ENCODE results near the gene ARL4D.
"Not testable (repeated sequence)": the region's sequence is repeated elsewhere in the genome, so short reads cannot be mapped to it uniquely, and the experiment has no call there.

ARL4D gene

DNA sequence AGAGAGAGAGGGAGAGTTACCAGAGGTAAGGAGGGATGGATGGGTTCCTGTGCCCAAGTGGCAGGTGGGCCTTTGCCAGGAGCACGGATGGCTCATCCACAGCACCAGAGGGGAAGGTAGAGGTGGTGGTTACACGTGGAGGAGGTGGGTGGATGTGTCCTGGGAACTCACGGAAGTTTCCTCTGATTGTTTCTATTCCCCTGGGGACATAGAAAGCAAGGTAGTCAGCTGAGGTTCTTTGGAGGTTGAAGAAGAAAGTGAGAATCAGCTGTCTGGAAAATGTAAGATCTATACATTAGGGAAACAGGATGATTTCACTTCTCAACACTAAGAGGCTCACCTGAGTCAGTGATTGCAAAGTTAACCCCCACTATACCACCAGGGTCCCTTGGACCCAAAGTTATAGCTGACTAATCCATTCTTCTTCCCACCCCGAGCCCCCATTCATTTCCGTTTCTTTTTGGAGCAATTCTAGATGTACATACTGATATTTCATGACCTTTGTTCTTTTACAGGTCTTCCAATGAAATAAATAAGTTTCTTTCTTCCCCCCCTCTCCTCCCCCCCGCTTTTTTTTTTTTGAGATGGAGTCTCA is 27.5 kb upstream of the ARL4D start:
- no peak overlapping the region for H2AK5ac ChIP-seq (ENCODE audit: low read length)
- WGBS (ENCODE audit: extremely low coverage, insufficient coverage, insufficient read length): no CpG with 5 or more reads among the region's 6 CpGs
- H3K27ac ChIP-seq (ENCODE audit: low read depth, low read length): no peak overlapping the region
- H4K12ac ChIP-seq (ENCODE audit: low read depth, low read length): no peak overlapping the region
- H3K4me3 ChIP-seq (ENCODE audit: low read depth, low read length): no peak overlapping the region
- H3K4ac ChIP-seq (ENCODE audit: low read depth, low read length): no peak overlapping the region
- H3K14ac ChIP-seq (ENCODE audit: low read length): no peak overlapping the region
- H3K9me3 ChIP-seq (ENCODE audit: insufficient read depth, low read depth, low read length): peaks cover 2% of the 10 kb centered on the region
- no peak overlapping the region for H2BK5ac ChIP-seq (ENCODE audit: low read depth, low read length, poor library complexity)
- peaks cover 11% of the 10 kb centered on the region for H3K79me1 ChIP-seq (ENCODE audit: low read length)
- no peak overlapping the region for H3K23ac ChIP-seq (ENCODE audit: low read length)
- H3K36me3 ChIP-seq (ENCODE audit: control insufficient read depth in 1 of 2, insufficient read depth in 2 of 2, low read length in 2 of 2): no peaks in the 10 kb centered on the region
- H3K18ac ChIP-seq (ENCODE audit: low read length): no peak overlapping the region
- H2BK120ac ChIP-seq (ENCODE audit: insufficient read depth, low read length, poor library complexity): no peak overlapping the region
- no peak overlapping the region for H4K8ac ChIP-seq (ENCODE audit: low read depth, low read length)
- peak overlapping the region; percentile 29 for H3K9ac ChIP-seq (ENCODE audit: low read length)
- peaks cover 8 to 13% of the 10 kb centered on the region in 2 experiments for H3K4me1 ChIP-seq (ENCODE audit: control insufficient read depth in 1 of 2, insufficient read depth in 2 of 2, low read length in 2 of 2)
- no peaks in the 10 kb centered on the region for H3K27me3 ChIP-seq (ENCODE audit: insufficient read depth, low read length)
- DNase-seq: no peak
- H2AFZ ChIP-seq (ENCODE audit: insufficient read depth, low read length, poor library complexity): no peak overlapping the region
- no peak overlapping the region for H3K4me2 ChIP-seq (ENCODE audit: low read length)
- peaks cover 4% of the 10 kb centered on the region for H3K79me2 ChIP-seq (ENCODE audit: control insufficient read depth, insufficient read depth, low read length, poor library complexity)
- no peak overlapping the region for H2BK12ac ChIP-seq (ENCODE audit: low read length)
- H4K91ac ChIP-seq (ENCODE audit: low read depth, low read length): no peak overlapping the region

DNA sequence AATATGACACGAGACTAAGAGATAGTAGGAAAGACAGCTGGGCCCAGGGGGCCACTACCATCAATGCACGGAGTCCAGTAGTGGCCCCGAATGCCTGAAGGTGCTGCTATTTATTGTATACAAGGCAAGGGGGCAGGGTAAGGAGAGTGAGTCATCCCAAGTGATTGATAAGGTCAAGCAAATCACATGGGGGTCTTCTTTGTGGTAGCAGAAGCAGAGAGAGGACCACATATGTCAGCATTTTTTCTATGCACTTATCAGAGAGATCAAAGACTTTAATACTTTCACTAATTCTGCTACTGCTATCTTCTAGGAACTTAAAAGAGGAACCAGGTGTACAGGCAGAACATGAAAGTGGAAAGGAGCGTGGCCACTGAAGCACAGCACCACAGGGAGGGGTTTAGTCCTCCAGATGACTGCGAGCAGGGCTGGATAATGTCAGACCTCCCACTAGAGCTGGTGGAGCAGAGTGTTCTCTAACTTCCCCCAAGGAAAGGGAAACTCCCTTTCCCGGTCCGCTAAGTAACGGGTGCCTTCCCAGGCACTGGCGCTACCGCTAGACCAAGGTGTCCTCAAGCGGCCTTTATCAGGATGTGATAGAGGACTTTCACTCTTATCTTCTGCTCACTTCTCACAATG is 26.4 kb upstream of the ARL4D start:
- no CpG with 5 or more reads among the region's 11 CpGs for WGBS (ENCODE audit: extremely low coverage, insufficient coverage, insufficient read length)

DNA sequence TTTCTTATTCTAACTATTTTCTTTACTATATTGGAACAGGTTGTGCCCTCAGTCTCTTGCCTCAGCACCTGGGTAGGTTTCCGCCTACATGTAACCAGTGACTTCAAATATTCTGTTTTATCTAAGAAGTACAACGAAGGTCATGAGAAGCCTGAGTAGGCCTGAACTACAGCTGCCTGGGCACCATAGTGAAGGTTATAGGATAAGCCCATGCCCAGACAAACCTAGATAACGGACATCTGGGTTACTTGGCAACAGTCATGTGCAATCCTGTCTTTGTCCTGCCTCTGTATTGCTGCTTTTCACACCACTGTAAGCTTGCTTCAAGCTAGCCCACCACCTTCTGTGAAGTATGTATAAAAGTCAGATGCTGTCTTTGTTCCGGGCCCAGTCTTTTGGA is 25.4 kb upstream of the ARL4D start:
- Histone ChIP-seq H2AK5ac (ENCODE audit: low read length) (no peak overlapping the region), H3K9me3 (ENCODE audit: insufficient read depth, low read depth, low read length) (peaks cover 3% of the 10 kb centered on the region), H2AFZ (ENCODE audit: insufficient read depth, low read length, poor library complexity) (no peak overlapping the region), H3K36me3 (ENCODE audit: control insufficient read depth in 1 of 2, insufficient read depth in 2 of 2, low read length in 2 of 2) (no peaks in the 10 kb centered on the region), H4K8ac (ENCODE audit: low read depth, low read length) (no peak overlapping the region), H2BK120ac (ENCODE audit: insufficient read depth, low read length, poor library complexity) (no peak overlapping the region), H3K4me1 (ENCODE audit: control insufficient read depth in 1 of 2, insufficient read depth in 2 of 2, low read length in 2 of 2) (peaks cover 5 to 9% of the 10 kb centered on the region in 2 experiments), H3K27me3 (ENCODE audit: insufficient read depth, low read length) (no peaks in the 10 kb centered on the region), H2BK5ac (ENCODE audit: low read depth, low read length, poor library complexity) (no peak overlapping the region), H3K27ac (ENCODE audit: low read depth, low read length) (no peak overlapping the region), H3K4me2 (ENCODE audit: low read length) (no peak overlapping the region), H3K4ac (ENCODE audit: low read depth, low read length) (no peak overlapping the region), H3K79me1 (ENCODE audit: low read length) (peaks cover 9% of the 10 kb centered on the region), H3K18ac (ENCODE audit: low read length) (no peak overlapping the region), H3K79me2 (ENCODE audit: control insufficient read depth, insufficient read depth, low read length, poor library complexity) (peaks cover 3% of the 10 kb centered on the region), H4K91ac (ENCODE audit: low read depth, low read length) (no peak overlapping the region), H3K14ac (ENCODE audit: low read length) (no peak overlapping the region), H3K9ac (ENCODE audit: low read length) (no peak overlapping the region), H4K12ac (ENCODE audit: low read depth, low read length) (no peak overlapping the region), H3K4me3 (ENCODE audit: low read depth, low read length) (no peak overlapping the region), H2BK12ac (ENCODE audit: low read length) (no peak overlapping the region), H3K23ac (ENCODE audit: low read length) (no peak overlapping the region)
- WGBS (ENCODE audit: extremely low coverage, insufficient coverage, insufficient read length): no CpG with 5 or more reads among the region's 4 CpGs
- DNase-seq: no peak

More for the DNA sequence above, 26.4 kb upstream of the ARL4D start:
- Histone ChIP-seq H3K4me3 (ENCODE audit: low read depth, low read length) (no peak overlapping the region), H3K18ac (ENCODE audit: low read length) (no peak overlapping the region), H3K4me1 (ENCODE audit: control insufficient read depth in 1 of 2, insufficient read depth in 2 of 2, low read length in 2 of 2) (peaks cover 7 to 12% of the 10 kb centered on the region in 2 experiments), H4K8ac (ENCODE audit: low read depth, low read length) (no peak overlapping the region), H3K14ac (ENCODE audit: low read length) (no peak overlapping the region), H3K79me2 (ENCODE audit: control insufficient read depth, insufficient read depth, low read length, poor library complexity) (peaks cover 4% of the 10 kb centered on the region), H2BK5ac (ENCODE audit: low read depth, low read length, poor library complexity) (no peak overlapping the region), H4K12ac (ENCODE audit: low read depth, low read length) (no peak overlapping the region), H3K27ac (ENCODE audit: low read depth, low read length) (no peak overlapping the region), H3K4ac (ENCODE audit: low read depth, low read length) (no peak overlapping the region), H3K9me3 (ENCODE audit: insufficient read depth, low read depth, low read length) (peaks cover 2% of the 10 kb centered on the region), H2BK12ac (ENCODE audit: low read length) (no peak overlapping the region), H3K9ac (ENCODE audit: low read length) (no peak overlapping the region), H2BK120ac (ENCODE audit: insufficient read depth, low read length, poor library complexity) (no peak overlapping the region), H3K36me3 (ENCODE audit: control insufficient read depth in 1 of 2, insufficient read depth in 2 of 2, low read length in 2 of 2) (no peaks in the 10 kb centered on the region), H2AFZ (ENCODE audit: insufficient read depth, low read length, poor library complexity) (no peak overlapping the region), H3K27me3 (ENCODE audit: insufficient read depth, low read length) (no peaks in the 10 kb centered on the region), H3K4me2 (ENCODE audit: low read length) (no peak overlapping the region), H3K23ac (ENCODE audit: low read length) (no peak overlapping the region), H2AK5ac (ENCODE audit: low read length) (no peak overlapping the region), H3K79me1 (ENCODE audit: low read length) (peaks cover 11% of the 10 kb centered on the region), H4K91ac (ENCODE audit: low read depth, low read length) (no peak overlapping the region)
- no peak for DNase-seq

DNA sequence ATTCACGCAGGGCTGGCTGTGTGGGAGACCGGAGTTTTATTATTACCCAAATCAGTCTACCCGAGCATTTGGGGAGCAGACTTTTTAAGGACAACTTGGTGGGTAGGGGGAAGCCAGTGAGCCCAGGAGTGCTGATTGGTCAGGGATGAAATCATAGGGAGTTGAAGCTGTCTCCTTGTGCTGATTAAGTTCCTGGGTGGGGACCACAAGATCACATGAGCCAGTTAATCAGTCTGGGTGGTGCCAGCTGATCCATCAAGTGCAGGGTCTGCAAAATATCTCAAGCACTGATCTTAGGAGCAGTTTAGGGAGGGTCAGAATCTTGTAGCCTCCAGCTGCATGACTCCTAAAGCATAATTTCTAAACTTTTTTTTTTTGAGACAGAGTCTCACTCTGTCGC is 22.9 kb upstream of the ARL4D start:
- H3K27me3 ChIP-seq (ENCODE audit: insufficient read depth, low read length); H3K79me2 ChIP-seq (ENCODE audit: control insufficient read depth, insufficient read depth, low read length, poor library complexity); H2AFZ ChIP-seq (ENCODE audit: insufficient read depth, low read length, poor library complexity); DNase-seq; H3K36me3 ChIP-seq (ENCODE audit: control insufficient read depth in 1 of 2, insufficient read depth in 2 of 2, low read length in 2 of 2); H3K18ac ChIP-seq (ENCODE audit: low read length); H3K27ac ChIP-seq (ENCODE audit: low read depth, low read length); H2BK120ac ChIP-seq (ENCODE audit: insufficient read depth, low read length, poor library complexity); H3K79me1 ChIP-seq (ENCODE audit: low read length); H3K9ac ChIP-seq (ENCODE audit: low read length); H3K4me3 ChIP-seq (ENCODE audit: low read depth, low read length); H2BK5ac ChIP-seq (ENCODE audit: low read depth, low read length, poor library complexity); H3K4me1 ChIP-seq (ENCODE audit: control insufficient read depth in 1 of 2, insufficient read depth in 2 of 2, low read length in 2 of 2); H4K8ac ChIP-seq (ENCODE audit: low read depth, low read length); H3K4me2 ChIP-seq (ENCODE audit: low read length); H2BK12ac ChIP-seq (ENCODE audit: low read length); H4K12ac ChIP-seq (ENCODE audit: low read depth, low read length); H3K14ac ChIP-seq (ENCODE audit: low read length); H4K91ac ChIP-seq (ENCODE audit: low read depth, low read length); H3K4ac ChIP-seq (ENCODE audit: low read depth, low read length); H2AK5ac ChIP-seq (ENCODE audit: low read length); H3K23ac ChIP-seq (ENCODE audit: low read length): not testable (repeated sequence)
- H3K9me3 ChIP-seq (ENCODE audit: insufficient read depth, low read depth, low read length): peaks cover 11% of the 10 kb centered on the region
- no CpG with 5 or more reads among the region's 4 CpGs for WGBS (ENCODE audit: extremely low coverage, insufficient coverage, insufficient read length)
